ENCODE data around the gene AMPH. TPM values are rescaled to one million over a fixed set of nuclear protein-coding genes. Genes with fewer than 3 reads are reported as not detected.

The AMPH gene
- total RNA-seq, 4 donors from 2014 or later, result 0.18 to 12.4 (median 2.5) TPM

- Histone ChIP-seq H3K4me3 (no peak overlapping the region), H3K27me3 (no peaks in the 10 kb centered on the region), H3K9me3 (no peaks in the 10 kb centered on the region), H3K27ac (no peak overlapping the region), H3K4me1 (no peaks in the 10 kb centered on the region), H3K36me3 (no peaks in the 10 kb centered on the region)
- TF ChIP-seq, protein P1, sequence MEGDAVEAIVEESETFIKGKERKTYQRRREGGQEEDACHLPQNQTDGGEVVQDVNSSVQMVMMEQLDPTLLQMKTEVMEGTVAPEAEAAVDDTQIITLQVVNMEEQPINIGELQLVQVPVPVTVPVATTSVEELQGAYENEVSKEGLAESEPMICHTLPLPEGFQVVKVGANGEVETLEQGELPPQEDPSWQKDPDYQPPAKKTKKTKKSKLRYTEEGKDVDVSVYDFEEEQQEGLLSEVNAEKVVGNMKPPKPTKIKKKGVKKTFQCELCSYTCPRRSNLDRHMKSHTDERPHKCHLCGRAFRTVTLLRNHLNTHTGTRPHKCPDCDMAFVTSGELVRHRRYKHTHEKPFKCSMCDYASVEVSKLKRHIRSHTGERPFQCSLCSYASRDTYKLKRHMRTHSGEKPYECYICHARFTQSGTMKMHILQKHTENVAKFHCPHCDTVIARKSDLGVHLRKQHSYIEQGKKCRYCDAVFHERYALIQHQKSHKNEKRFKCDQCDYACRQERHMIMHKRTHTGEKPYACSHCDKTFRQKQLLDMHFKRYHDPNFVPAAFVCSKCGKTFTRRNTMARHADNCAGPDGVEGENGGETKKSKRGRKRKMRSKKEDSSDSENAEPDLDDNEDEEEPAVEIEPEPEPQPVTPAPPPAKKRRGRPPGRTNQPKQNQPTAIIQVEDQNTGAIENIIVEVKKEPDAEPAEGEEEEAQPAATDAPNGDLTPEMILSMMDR (IDR thresholded peaks at IDR 0.05), result peak in 4 of 6 experiments; percentile 40 to 52 (median 48)
- no peak for TF ChIP-seq POLR2A (IDR thresholded peaks at IDR 0.05)
- no peak for DNase-seq
Measured at GRCh38 chr7:38660427-38661099, 29.4 kb upstream of the AMPH start.

DNA sequence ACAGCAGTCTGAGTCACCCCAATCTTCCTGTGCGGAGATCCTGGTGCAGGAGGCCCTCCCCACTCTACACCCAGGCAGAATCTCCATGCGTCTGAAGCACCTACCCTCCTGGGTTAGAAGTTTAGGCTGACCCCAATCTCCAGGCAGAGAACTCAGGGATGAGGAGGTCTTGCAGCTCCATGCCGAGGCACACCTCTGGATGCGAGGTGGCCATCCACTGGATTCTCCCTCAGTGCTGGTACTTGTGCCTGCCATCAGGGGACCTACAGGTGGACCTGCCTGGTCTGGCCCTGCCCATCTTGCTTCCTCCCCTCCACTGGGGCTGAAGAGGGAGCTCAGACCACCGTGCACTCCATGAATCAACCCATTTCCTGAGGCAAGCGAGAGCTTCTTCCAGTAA, 28.8 kb upstream of the AMPH start:
- DNase-seq, result no peak
- H3K4me1 ChIP-seq, result no peaks in the 10 kb centered on the region
- H3K9me3 ChIP-seq, result no peaks in the 10 kb centered on the region
- TF ChIP-seq, protein P1 (IDR thresholded peaks at IDR 0.05), result no peak
- no peak for TF ChIP-seq POLR2A (IDR thresholded peaks at IDR 0.05)
- H3K36me3 ChIP-seq, result no peaks in the 10 kb centered on the region
- H3K4me3 ChIP-seq, result no peak overlapping the region
- no peaks in the 10 kb centered on the region for H3K27me3 ChIP-seq
- no peak overlapping the region for H3K27ac ChIP-seq

GRCh38 chr7:38658921-38659320, 27.7 kb upstream of the AMPH start:
- Histone ChIP-seq H3K36me3 (no peaks in the 10 kb centered on the region), H3K27me3 (no peaks in the 10 kb centered on the region), H3K9me3 (no peaks in the 10 kb centered on the region), H3K4me1 (no peaks in the 10 kb centered on the region), H3K27ac (no peak overlapping the region), H3K4me3 (no peak overlapping the region)
- no peak for DNase-seq
- TF ChIP-seq, protein P1 (IDR thresholded peaks at IDR 0.05), result no peak
- TF ChIP-seq POLR2A (IDR thresholded peaks at IDR 0.05), result no peak

DNA sequence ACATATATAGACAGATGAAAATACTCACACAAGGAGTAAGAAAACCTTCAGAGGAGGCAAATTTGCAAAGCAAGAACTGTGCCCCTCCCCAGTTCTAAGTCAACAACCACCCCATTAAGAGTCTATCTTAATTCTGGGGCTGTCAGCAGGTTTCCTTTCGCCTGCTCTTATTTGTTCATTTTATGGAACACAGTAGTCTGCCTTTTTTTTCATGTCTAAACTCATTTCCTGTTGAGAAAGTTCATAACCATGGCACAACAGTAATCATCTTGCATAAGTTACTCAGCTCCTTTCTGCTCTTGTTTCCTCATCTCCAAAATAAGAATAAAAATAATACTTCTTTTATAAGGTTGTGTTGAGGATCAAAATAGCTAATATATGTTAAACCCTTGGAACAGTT, 25.8 kb upstream of the AMPH start:
- H3K4me3 ChIP-seq, result no peak overlapping the region
- no peaks in the 10 kb centered on the region for H3K36me3 ChIP-seq
- no peaks in the 10 kb centered on the region for H3K9me3 ChIP-seq
- no peak for TF ChIP-seq POLR2A (IDR thresholded peaks at IDR 0.05)
- TF ChIP-seq, protein P1 (IDR thresholded peaks at IDR 0.05), result no peak
- H3K4me1 ChIP-seq, result no peaks in the 10 kb centered on the region
- no peak for DNase-seq
- H3K27me3 ChIP-seq, result no peaks in the 10 kb centered on the region
- no peak overlapping the region for H3K27ac ChIP-seq

- no peak for TF ChIP-seq POLR2A (IDR thresholded peaks at IDR 0.05)
- TF ChIP-seq, protein P1 (IDR thresholded peaks at IDR 0.05), result no peak
- no peaks in the 10 kb centered on the region for H3K36me3 ChIP-seq
- no peaks in the 10 kb centered on the region for H3K9me3 ChIP-seq
- no peaks in the 10 kb centered on the region for H3K27me3 ChIP-seq
- no peak overlapping the region for H3K27ac ChIP-seq
- no peaks in the 10 kb centered on the region for H3K4me1 ChIP-seq
- H3K4me3 ChIP-seq, result no peak overlapping the region
- no peak for DNase-seq
Measured at GRCh38 chr7:38655833-38656774, 24.9 kb upstream of the AMPH start.
